SJCRH30 (cell line): ENCODE data around the gene KIAA1217. TPM values are rescaled to one million over a fixed set of nuclear protein-coding genes. Genes with fewer than 3 reads are reported as not detected.

ENCODE experiments used
- DNase-seq, 2 experiments: peaks; one replicate each; pipeline ENCODE4 v3.0.0-alpha.2; 2015 to 2020
- H3K27ac ChIP-seq: fragments of 250-450 bp; sonication (Bioruptor Pico); 2 replicates; pipeline ENCODE4 v1.5.1; 2020; ENCODE audit warnings: mild to moderate bottlenecking, moderate library complexity
- H3K27me3 ChIP-seq: fragments of 250-450 bp; sonication (Bioruptor Pico); 2 replicates; pipeline ENCODE4 v1.5.1; 2020; ENCODE audit warnings: mild to moderate bottlenecking, moderate library complexity
- H3K36me3 ChIP-seq: fragments of 250-450 bp; sonication (Bioruptor Pico); 2 replicates; pipeline ENCODE4 v1.5.1; 2020; ENCODE audit warnings: mild to moderate bottlenecking, moderate library complexity
- H3K4me1 ChIP-seq: fragments of 250-450 bp; sonication (Bioruptor Pico); 2 replicates; pipeline ENCODE4 v1.5.1; 2020; ENCODE audit warnings: mild to moderate bottlenecking, moderate library complexity
- H3K4me3 ChIP-seq: fragments of 250-450 bp; sonication (Bioruptor Pico); 2 replicates; pipeline ENCODE4 v1.5.1; 2020; ENCODE audit warnings: mild to moderate bottlenecking, moderate library complexity
- H3K9me3 ChIP-seq: fragments of 250-450 bp; sonication (Bioruptor Pico); replicated peaks from 2 replicates; pipeline ENCODE4 v1.5.1; 2020; ENCODE audit warnings: mild to moderate bottlenecking, moderate library complexity
- total RNA-seq: library from RNA; depleted of rRNA; stranded (reverse); fragments of >200 nt; shearing (Covaris generic); gene quantifications from 2 replicates; pipeline ENCODE4 v1.2.3, GENCODE V29; 2014

Gene KIAA1217
- total RNA-seq, 1 experiment from 2014 or later: 29.7 TPM

DNA sequence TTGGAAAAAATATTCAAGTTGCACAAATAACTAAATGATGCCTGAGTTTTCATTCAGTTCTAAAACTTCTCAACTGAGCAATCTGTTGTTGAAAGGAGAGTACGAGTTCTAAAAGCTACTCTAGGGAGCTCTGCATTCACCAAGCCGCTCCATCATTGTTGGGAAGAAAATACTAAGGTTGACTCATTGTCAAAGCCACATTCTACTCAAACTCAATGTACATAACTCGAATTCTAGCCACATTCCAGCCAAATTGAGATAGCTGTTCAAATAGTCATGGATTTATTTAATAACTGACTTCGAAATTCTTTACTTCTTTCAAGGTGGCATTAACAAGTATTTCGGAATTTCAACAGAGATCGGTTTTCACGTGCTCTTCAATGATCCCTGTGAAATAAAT is 63.4 kb downstream of the KIAA1217 start:
- H3K4me1 ChIP-seq: peaks cover 4% of the 10 kb centered on the region; the same call in 1 of the 2 replicates
- no peaks in the 10 kb centered on the region for H3K9me3 ChIP-seq
- H3K4me3 ChIP-seq: no peak overlapping the region
- no peak for DNase-seq
- peaks cover 31% of the 10 kb centered on the region for H3K36me3 ChIP-seq
- no peak overlapping the region for H3K27ac ChIP-seq
- no peaks in the 10 kb centered on the region for H3K27me3 ChIP-seq

- Histone ChIP-seq H3K9me3 (no peaks in the 10 kb centered on the region), H3K4me3 (no peak overlapping the region), H3K4me1 (peaks cover under 1% of the 10 kb centered on the region; the same call in 1 of the 2 replicates), H3K27ac (no peak overlapping the region), H3K36me3 (peaks cover 25% of the 10 kb centered on the region), H3K27me3 (no peaks in the 10 kb centered on the region)
- DNase-seq: no peak
Measured at GRCh38 chr10:24277277-24277676, 68.3 kb downstream of the KIAA1217 start.

DNA sequence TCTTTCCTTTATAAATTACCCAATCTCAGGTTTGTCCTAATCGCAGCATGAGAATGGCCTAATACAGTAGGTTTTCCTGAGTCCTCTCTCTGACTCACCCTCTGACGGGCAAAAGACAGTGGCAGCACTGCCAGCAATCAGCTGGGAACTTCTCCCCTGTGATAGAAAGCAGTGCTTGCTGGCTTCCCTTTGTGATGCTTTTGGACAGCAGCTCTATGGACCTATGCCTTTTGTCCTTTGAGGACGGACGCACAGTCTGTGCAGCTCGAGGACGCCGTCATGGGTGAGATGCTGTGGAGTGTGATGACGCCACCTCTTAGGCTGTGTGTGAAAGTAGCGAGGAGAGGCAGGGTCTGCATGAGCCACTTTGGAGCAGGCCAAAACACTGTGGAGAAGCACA is 68.8 kb downstream of the KIAA1217 start:
- H3K4me3 ChIP-seq: no peak overlapping the region
- H3K36me3 ChIP-seq: peaks cover 25% of the 10 kb centered on the region
- DNase-seq: no peak
- H3K27ac ChIP-seq: no peak overlapping the region
- no peaks in the 10 kb centered on the region for H3K9me3 ChIP-seq
- H3K4me1 ChIP-seq: no peaks in the 10 kb centered on the region
- no peaks in the 10 kb centered on the region for H3K27me3 ChIP-seq

DNA sequence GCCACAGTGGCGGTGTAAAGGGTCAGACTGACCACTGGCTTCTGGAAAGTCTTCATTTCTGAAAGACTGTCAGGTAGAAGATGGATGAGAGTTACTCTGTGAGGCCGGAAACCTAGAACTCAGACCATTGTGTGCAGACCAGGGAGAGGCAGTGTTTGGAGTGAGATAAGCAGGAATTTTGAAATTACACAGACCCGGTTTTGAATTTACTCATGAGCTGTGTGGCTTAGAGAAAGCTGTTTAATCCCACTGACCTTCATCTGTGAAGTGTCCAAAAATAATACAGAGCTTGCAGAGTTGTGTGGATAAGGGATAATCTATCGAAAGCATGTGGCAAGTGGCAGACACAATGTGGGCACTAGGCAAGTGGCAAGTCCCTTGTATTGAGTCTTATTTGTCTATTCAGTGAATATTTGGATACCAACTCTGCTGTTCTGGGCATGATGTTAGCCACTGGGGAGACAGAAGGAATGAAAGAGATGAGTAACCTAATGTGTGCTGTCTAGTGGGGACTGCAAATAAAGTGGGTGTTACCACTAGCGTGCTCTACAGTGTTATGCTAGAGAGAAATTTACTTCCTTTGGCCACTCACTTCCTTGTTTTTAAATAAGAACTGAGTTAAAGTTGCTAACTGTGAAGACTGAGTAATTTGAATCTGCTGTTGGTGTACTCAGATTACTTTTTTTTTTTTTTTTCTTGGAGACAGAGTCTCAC is 69.4 kb downstream of the KIAA1217 start:
- Histone ChIP-seq H3K27me3 (no peaks in the 10 kb centered on the region), H3K9me3 (no peaks in the 10 kb centered on the region), H3K36me3 (peaks cover 21% of the 10 kb centered on the region), H3K4me3 (no peak overlapping the region), H3K4me1 (no peaks in the 10 kb centered on the region), H3K27ac (no peak overlapping the region)
- DNase-seq: no peak

GRCh38 chr10:24279166-24279565 is 70.2 kb downstream of the KIAA1217 start:
- DNase-seq: no peak
- H3K9me3 ChIP-seq: no peaks in the 10 kb centered on the region
- no peaks in the 10 kb centered on the region for H3K4me1 ChIP-seq
- H3K27ac ChIP-seq: no peak overlapping the region
- peaks cover 18% of the 10 kb centered on the region for H3K36me3 ChIP-seq
- H3K27me3 ChIP-seq: no peaks in the 10 kb centered on the region
- H3K4me3 ChIP-seq: no peak overlapping the region

GRCh38 chr10:24287559-24288195 is 78.7 kb downstream of the KIAA1217 start:
- Histone ChIP-seq H3K4me1 (no peaks in the 10 kb centered on the region), H3K27me3 (no peaks in the 10 kb centered on the region), H3K27ac (no peak overlapping the region), H3K36me3 (peaks cover 22% of the 10 kb centered on the region), H3K9me3 (0 out of 2 replicates have a peak, but pooled peaks cover 8% of the 10 kb centered on the region), H3K4me3 (no peak overlapping the region)
- no peak for DNase-seq

- Histone ChIP-seq H3K4me1 (peaks cover 2% of the 10 kb centered on the region), H3K27me3 (no peaks in the 10 kb centered on the region), H3K36me3 (peaks cover 26% of the 10 kb centered on the region), H3K4me3 (no peak overlapping the region), H3K9me3 (0 out of 2 replicates have a peak, but pooled peaks cover 9% of the 10 kb centered on the region), H3K27ac (no peak overlapping the region)
- no peak for DNase-seq
Measured at GRCh38 chr10:24288581-24288980, 79.6 kb downstream of the KIAA1217 start.

DNA sequence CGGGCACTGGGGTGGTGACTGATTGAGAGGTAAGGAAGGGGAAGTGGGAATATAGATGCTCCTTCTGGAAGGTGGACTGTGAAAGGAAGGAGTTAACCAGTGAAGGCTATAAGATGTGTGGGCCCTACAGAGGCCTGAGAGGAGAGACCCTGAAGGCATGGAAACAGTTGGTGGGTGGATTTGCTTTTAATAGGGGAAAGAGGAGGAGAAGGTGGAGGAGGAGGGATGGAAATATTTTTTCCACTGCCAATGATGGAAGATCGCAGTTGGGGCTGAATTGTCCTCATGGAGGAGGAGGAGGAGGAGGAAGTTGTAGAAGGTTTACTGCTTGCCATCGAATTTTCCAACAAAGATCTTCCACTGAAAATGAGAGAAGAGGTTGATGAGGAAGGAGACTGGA is 80.3 kb downstream of the KIAA1217 start:
- H3K36me3 ChIP-seq: peaks cover 27% of the 10 kb centered on the region
- H3K4me3 ChIP-seq: no peak overlapping the region
- no peaks in the 10 kb centered on the region for H3K27me3 ChIP-seq
- H3K27ac ChIP-seq: no peak overlapping the region
- peaks cover 4% of the 10 kb centered on the region for H3K4me1 ChIP-seq
- DNase-seq: no peak
- 0 out of 2 replicates have a peak, but pooled peaks cover 9% of the 10 kb centered on the region for H3K9me3 ChIP-seq

GRCh38 chr10:24292304-24293293 is 83.7 kb downstream of the KIAA1217 start:
- Histone ChIP-seq H3K4me1 (peaks cover 4% of the 10 kb centered on the region), H3K4me3 (no peak overlapping the region), H3K27ac (no peak overlapping the region), H3K9me3 (0 out of 2 replicates have a peak, but pooled peaks cover 9% of the 10 kb centered on the region), H3K36me3 (peaks cover 36% of the 10 kb centered on the region), H3K27me3 (no peaks in the 10 kb centered on the region)
- no peak for DNase-seq

DNA sequence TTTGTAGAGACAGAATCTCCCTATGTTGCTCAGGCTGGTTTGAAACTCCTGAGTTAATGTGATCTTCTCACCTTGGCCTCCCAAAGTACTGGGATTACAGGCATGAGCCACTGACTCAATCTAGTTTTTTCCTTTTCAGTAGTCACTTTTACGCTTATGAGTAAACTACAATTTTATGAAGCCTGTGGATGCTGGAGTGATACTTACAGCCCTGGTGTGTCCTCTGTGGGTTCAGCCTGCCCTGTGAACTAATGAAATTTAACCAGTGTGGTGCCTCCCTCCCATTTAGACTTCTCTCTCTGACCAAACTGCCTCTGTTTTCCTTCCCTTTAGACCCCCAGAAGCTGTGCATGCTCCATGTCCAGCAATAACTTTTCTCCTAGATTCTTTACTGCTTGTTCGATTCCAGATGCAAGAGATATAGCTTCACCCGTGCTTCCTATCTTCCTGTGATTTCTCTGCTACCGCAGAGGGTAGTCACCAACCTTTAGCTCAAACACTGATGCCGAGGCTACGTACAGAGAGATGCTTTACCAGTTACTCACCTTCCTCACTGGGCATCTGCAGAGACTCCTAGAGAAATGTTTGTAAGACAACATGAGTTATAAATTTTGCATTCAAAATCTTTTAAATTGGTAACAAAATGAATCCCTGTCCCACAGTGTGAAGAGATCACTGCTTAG is 90.8 kb downstream of the KIAA1217 start:
- Histone ChIP-seq H3K36me3 (peaks cover 5% of the 10 kb centered on the region), H3K4me1 (peaks cover 23% of the 10 kb centered on the region), H3K27me3 (no peaks in the 10 kb centered on the region), H3K27ac (no peak overlapping the region), H3K4me3 (no peak overlapping the region), H3K9me3 (no peaks in the 10 kb centered on the region)
- no peak for DNase-seq

GRCh38 chr10:24303522-24304310 is 94.8 kb downstream of the KIAA1217 start:
- peak; percentile 70 to 88 for DNase-seq
- Histone ChIP-seq H3K4me1 (peaks cover 62% of the 10 kb centered on the region), H3K27ac (peak overlapping the region; percentile 94), H3K4me3 (no peak overlapping the region), H3K36me3 (peaks cover 13% of the 10 kb centered on the region; the same call in 1 of the 2 replicates), H3K9me3 (no peaks in the 10 kb centered on the region), H3K27me3 (no peaks in the 10 kb centered on the region)

- H3K27ac ChIP-seq: peak overlapping the region; percentile 18
- no peaks in the 10 kb centered on the region for H3K27me3 ChIP-seq
- DNase-seq: peak; percentile 52 to 59
- no peaks in the 10 kb centered on the region for H3K9me3 ChIP-seq
- H3K4me1 ChIP-seq: peaks cover 62% of the 10 kb centered on the region
- H3K36me3 ChIP-seq: peaks cover 15% of the 10 kb centered on the region; the same call in 1 of the 2 replicates
- no peak overlapping the region for H3K4me3 ChIP-seq
Measured at GRCh38 chr10:24305551-24306506, 96.9 kb downstream of the KIAA1217 start.

DNA sequence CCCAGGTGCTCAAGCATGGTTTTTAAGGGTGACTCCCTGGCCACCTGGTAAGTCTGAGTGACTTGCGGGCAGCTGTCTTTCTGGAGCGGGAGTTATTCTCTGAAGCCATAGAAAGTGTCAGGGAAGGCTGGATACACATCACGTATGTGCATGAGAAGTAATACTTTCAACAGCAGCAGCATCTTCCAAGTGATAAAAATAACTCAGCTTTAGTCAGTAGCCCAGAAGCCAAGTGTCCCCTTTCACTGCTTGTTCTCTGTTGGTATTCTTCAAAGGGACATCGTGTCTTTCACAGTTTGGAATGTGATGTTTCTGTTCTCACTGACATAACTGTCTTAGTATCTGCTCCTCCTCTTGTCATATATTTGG is 97.6 kb downstream of the KIAA1217 start:
- Histone ChIP-seq H3K27ac (no peak overlapping the region), H3K36me3 (peaks cover 15% of the 10 kb centered on the region; the same call in 1 of the 2 replicates), H3K4me1 (peaks cover 62% of the 10 kb centered on the region), H3K27me3 (no peaks in the 10 kb centered on the region), H3K9me3 (no peaks in the 10 kb centered on the region), H3K4me3 (no peak overlapping the region)
- no peak for DNase-seq
